KG1 (cell line): ENCODE measurements around the gene CD40LG.

Experiments used
- DNase-seq: peaks from one replicate; lab custom pipeline; 2025; lab: John Stamatoyannopoulos, UW

Gene CD40LG

DNA sequence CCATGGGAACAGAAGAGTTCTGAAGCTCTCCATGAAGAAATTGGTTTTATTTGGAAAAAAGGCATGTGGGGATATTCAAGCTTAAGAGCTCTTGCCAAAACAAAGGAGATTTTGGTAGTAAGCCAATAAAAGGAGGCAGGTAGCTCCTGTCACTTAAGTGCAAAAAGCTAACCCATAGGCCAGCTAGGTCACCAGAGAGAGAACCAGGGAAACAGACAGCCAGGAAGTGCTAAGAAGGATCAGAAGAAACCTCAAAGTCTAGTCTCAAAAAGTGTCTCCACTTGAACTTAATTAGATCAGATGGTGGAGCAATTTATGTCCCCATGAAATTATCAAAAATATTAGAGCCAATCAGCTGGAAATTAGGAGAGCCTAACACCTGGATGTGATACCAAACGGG lies 49.2 kb downstream of the CD40LG start:
- no peak for DNase-seq

DNA sequence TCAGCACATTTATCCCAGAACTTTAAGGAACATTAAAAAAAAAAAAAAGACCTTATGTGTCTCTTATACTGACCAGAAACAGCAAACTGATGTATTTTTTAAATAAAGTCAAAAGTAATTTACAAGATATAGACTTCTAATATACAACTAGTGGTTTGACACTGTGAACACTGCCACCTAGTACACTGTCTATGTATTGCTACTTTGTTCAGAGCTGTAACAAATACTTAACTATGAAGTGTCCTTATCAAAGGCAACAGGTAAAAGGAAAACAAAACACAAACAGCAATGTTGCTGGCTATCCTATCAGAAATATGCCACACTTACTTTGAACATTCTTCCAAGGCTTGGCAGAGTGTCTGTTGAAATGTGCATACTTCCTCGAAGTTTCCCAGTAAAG lies 60.4 kb downstream of the CD40LG start:
- no peak for DNase-seq
